HK-2 (cell line): ENCODE data around the gene KCNJ5.
"Not testable (repeated sequence)": the region's sequence is repeated elsewhere in the genome, so short reads cannot be mapped to it uniquely, and the experiment has no call there.

ENCODE experiments used
- DNase-seq: peaks from one replicate; pipeline ENCODE4 v3.0.0-alpha.2; 2018; ENCODE audit not compliant: unreplicated experiment

Gene KCNJ5

GRCh38 chr11:128913806-128914205 lies 22.6 kb downstream of the KCNJ5 start:
- DNase-seq = no peak

GRCh38 chr11:128914216-128915148 lies 23.3 kb downstream of the KCNJ5 start:
- DNase-seq = no peak

- no peak for DNase-seq
Measured at GRCh38 chr11:128915149-128915521, 24.0 kb downstream of the KCNJ5 start.

- no peak for DNase-seq
Measured at GRCh38 chr11:128916037-128916572, 24.9 kb downstream of the KCNJ5 start.

GRCh38 chr11:128916681-128917080 lies 25.5 kb downstream of the KCNJ5 start:
- no peak for DNase-seq

- DNase-seq = no peak
Measured at GRCh38 chr11:128917144-128917724, 26.1 kb downstream of the KCNJ5 start.

- DNase-seq = no peak
Measured at GRCh38 chr11:128919216-128919615, 28.1 kb downstream of the KCNJ5 start.

- not testable (repeated sequence) for DNase-seq
Measured at GRCh38 chr11:128919635-128920034, 28.5 kb downstream of the KCNJ5 start.

GRCh38 chr11:128920666-128921065 lies 29.5 kb downstream of the KCNJ5 start:
- no peak for DNase-seq

- DNase-seq = no peak
Measured at GRCh38 chr11:128921793-128922192, 30.6 kb downstream of the KCNJ5 start.

GRCh38 chr11:128924104-128924503 lies 32.9 kb downstream of the KCNJ5 start:
- DNase-seq = no peak

GRCh38 chr11:128924510-128925249 lies 33.5 kb downstream of the KCNJ5 start:
- DNase-seq = no peak

GRCh38 chr11:128925250-128925600 lies 34.1 kb downstream of the KCNJ5 start:
- no peak for DNase-seq

- no peak for DNase-seq
Measured at GRCh38 chr11:128926000-128926399, 34.8 kb downstream of the KCNJ5 start.

- DNase-seq = no peak
Measured at GRCh38 chr11:128926437-128927107, 35.4 kb downstream of the KCNJ5 start.

GRCh38 chr11:128927108-128927461 lies 35.9 kb downstream of the KCNJ5 start:
- DNase-seq = no peak

- DNase-seq = no peak
Measured at GRCh38 chr11:128927683-128928336, 36.7 kb downstream of the KCNJ5 start.

GRCh38 chr11:128928400-128928799 lies 37.2 kb downstream of the KCNJ5 start:
- no peak for DNase-seq

- DNase-seq = no peak
Measured at GRCh38 chr11:128929468-128929867, 38.3 kb downstream of the KCNJ5 start.

- peak; percentile 12 for DNase-seq
Measured at GRCh38 chr11:128929991-128930390, 38.8 kb downstream of the KCNJ5 start.

GRCh38 chr11:128931066-128931465 lies 39.9 kb downstream of the KCNJ5 start:
- DNase-seq = no peak
